ENCODE data around the gene PUDP.
"Not testable (repeated sequence)": the region's sequence is repeated elsewhere in the genome, so short reads cannot be mapped to it uniquely, and the experiment has no call there.

PUDP gene

DNA sequence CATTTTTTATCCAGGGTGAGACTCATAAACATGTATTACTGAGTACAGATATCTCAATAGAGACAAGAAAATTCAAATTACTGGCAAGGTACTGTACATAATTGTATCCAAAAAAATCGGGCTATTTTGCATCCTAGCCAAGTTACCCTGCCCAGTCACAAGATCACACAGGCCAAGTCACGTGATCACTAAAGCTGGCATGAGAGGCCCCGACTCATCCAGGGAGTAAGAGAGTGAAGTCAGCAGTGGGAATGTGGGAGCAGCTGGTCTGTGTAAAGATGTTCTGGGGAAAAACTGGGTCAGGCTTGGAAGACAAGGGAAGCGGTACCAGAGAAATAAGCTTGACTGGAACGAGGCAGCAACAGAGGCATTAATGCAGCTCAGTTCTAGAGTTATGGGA lies 119.7 kb downstream of the PUDP start:
- DNase-seq = no peak
- H3K36me3 Mint-ChIP-seq (ENCODE audit: low read depth) = no peaks in the 10 kb centered on the region
- no peak overlapping the region for H3K27ac Mint-ChIP-seq
- no peaks in the 10 kb centered on the region for H3K9me3 Mint-ChIP-seq
- TF ChIP-seq, protein P1, sequence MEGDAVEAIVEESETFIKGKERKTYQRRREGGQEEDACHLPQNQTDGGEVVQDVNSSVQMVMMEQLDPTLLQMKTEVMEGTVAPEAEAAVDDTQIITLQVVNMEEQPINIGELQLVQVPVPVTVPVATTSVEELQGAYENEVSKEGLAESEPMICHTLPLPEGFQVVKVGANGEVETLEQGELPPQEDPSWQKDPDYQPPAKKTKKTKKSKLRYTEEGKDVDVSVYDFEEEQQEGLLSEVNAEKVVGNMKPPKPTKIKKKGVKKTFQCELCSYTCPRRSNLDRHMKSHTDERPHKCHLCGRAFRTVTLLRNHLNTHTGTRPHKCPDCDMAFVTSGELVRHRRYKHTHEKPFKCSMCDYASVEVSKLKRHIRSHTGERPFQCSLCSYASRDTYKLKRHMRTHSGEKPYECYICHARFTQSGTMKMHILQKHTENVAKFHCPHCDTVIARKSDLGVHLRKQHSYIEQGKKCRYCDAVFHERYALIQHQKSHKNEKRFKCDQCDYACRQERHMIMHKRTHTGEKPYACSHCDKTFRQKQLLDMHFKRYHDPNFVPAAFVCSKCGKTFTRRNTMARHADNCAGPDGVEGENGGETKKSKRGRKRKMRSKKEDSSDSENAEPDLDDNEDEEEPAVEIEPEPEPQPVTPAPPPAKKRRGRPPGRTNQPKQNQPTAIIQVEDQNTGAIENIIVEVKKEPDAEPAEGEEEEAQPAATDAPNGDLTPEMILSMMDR (IDR thresholded peaks at IDR 0.05) = no peak
- peaks cover 6% of the 10 kb centered on the region for H3K27me3 Mint-ChIP-seq (ENCODE audit: low read depth, poor library complexity)
- no peak overlapping the region for H3K4me3 Mint-ChIP-seq
- no peaks in the 10 kb centered on the region for H3K4me1 Mint-ChIP-seq

DNA sequence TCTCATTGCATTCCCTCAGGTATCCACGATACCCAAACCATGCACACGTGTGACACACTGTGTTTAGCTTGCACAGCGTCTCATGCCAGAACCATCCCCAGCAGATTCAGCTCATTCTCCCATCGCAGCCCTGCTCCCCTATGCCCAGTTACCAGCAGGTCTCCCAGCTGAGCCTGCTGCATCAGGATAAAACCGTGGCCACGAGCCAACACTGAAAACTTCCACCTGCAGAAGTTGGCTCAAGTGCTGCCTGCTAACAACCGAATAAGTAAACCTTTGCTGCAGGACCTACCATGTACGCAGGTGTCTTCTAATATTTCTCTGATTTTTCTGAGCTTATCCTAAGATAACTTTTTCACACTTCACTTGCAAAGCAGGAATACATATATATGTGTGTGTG lies 120.9 kb downstream of the PUDP start:
- no peak for DNase-seq
- TF ChIP-seq, protein P1 (IDR thresholded peaks at IDR 0.05) = no peak
- no peaks in the 10 kb centered on the region for H3K4me1 Mint-ChIP-seq
- H3K27me3 Mint-ChIP-seq (ENCODE audit: low read depth, poor library complexity) = peaks cover 6% of the 10 kb centered on the region
- no peaks in the 10 kb centered on the region for H3K36me3 Mint-ChIP-seq (ENCODE audit: low read depth)
- H3K27ac Mint-ChIP-seq = no peak overlapping the region
- H3K4me3 Mint-ChIP-seq = no peak overlapping the region
- H3K9me3 Mint-ChIP-seq = no peaks in the 10 kb centered on the region

DNA sequence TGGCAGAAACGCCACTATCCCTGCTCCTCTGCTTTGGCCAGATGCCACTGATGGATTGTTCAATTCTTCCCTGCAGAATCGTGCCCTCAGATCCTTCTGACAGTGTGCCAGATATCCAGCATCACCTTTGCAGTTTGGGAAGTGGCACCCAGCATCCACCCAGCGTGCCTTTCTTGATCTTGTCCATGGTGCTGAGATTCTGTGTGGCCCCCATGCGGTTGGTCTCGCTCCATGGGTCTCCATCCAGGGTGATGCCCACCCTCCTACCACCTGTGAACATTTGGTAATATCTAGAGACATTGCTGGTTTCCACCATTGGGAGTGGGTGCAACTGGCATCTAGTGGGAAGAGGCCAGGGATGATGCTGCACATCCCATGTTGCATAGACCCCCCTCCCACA lies 121.6 kb downstream of the PUDP start:
- H3K27me3 Mint-ChIP-seq (ENCODE audit: low read depth, poor library complexity); H3K27ac Mint-ChIP-seq: not testable (repeated sequence)

DNA sequence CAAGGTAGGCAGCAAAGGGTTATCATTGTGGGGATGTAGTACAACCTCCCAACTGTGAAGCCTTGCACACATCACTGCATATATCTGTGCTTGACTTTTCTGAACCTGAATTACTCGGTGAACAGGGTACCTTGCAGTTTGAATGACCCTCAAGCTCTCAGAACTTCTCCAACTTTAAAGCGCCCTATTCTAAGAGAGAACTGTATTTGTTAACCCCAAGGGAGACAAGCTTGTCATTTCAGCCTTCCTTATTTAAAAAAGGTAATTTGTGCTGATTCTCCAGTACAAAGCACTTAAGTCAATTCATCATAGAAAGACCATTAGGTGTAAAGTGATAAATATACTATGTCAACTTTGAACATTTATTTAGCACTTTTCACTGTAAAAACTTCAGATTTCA lies 122.5 kb downstream of the PUDP start:
- no peaks in the 10 kb centered on the region for H3K4me1 Mint-ChIP-seq
- TF ChIP-seq, protein P1 (IDR thresholded peaks at IDR 0.05) = no peak
- no peak overlapping the region for H3K27ac Mint-ChIP-seq
- H3K4me3 Mint-ChIP-seq = no peak overlapping the region
- H3K9me3 Mint-ChIP-seq = no peaks in the 10 kb centered on the region
- no peak for DNase-seq
- peaks cover 4% of the 10 kb centered on the region for H3K27me3 Mint-ChIP-seq (ENCODE audit: low read depth, poor library complexity)
- H3K36me3 Mint-ChIP-seq (ENCODE audit: low read depth) = no peaks in the 10 kb centered on the region

More for the DNA sequence above, 121.6 kb downstream of the PUDP start:
- H3K9me3 Mint-ChIP-seq; H3K4me3 Mint-ChIP-seq; H3K4me1 Mint-ChIP-seq; DNase-seq; H3K36me3 Mint-ChIP-seq (ENCODE audit: low read depth): not testable (repeated sequence)

DNA sequence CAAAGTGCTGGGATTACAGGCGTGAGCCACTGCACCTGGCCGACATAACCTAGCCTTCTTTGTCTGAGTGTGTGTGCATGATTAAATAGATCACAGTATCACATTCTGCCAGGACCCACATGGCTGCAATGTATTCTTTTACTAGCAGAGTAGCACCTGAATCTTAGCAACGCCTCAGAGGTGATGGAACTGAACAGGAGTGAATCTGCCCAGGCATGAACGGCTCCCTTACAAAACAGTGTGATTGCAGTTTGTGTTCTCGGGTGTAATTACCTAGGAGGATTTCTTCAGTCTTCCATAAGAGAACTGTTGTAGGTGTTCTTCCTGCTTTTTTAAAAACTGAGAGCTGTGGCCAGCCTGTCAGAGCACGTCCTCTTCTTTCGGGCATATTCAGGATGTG lies 123.1 kb downstream of the PUDP start:
- TF ChIP-seq, protein P1 (IDR thresholded peaks at IDR 0.05) = no peak
- Mint-ChIP-seq H3K27me3 (ENCODE audit: low read depth, poor library complexity) (peaks cover 4% of the 10 kb centered on the region), H3K27ac (no peak overlapping the region), H3K4me3 (no peak overlapping the region), H3K4me1 (no peaks in the 10 kb centered on the region), H3K36me3 (ENCODE audit: low read depth) (no peaks in the 10 kb centered on the region), H3K9me3 (no peaks in the 10 kb centered on the region)
- DNase-seq = no peak

DNA sequence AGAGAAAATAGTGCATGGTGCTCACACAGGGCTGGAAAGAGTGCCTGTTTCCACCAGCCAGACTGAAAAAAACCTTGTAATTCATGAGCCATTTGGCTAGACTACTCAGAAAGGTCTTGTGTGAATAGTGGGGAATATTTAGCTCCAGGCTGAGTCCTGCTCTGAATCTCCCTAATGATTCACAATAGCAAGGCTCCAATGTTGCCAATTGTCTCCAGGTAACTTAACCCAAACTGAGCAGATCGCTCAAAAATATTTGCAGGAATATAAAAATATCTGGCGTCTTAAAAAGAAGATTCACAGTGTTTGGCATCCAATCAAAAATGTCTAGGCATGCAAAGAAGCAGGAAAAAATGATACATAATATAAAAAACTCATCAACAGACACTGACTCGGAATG lies 125.0 kb downstream of the PUDP start:
- not testable (repeated sequence) for H3K27ac Mint-ChIP-seq

DNA sequence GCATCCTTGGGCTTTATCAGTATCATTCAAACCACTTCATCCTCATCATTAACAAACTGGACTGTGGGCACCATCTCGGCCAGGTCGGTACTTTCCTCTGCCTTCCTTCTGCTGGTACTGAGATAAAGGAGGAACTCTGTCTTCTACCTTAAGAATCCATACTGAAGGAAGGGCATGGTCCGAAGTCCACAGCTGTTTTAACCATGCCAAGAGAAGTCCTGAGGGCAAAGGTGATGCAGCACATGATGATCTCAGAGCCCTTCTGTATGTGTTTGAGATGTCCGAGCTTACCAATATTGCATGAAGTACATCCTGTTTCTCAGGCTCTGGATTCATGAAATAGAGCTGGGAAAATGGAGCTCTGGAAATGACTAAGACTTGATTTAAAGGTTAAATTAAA lies 126.0 kb downstream of the PUDP start:
- H3K9me3 Mint-ChIP-seq = no peaks in the 10 kb centered on the region
- TF ChIP-seq, protein P1 (IDR thresholded peaks at IDR 0.05) = no peak
- no peaks in the 10 kb centered on the region for H3K4me1 Mint-ChIP-seq
- H3K4me3 Mint-ChIP-seq = no peak overlapping the region
- H3K27ac Mint-ChIP-seq = no peak overlapping the region
- peaks cover 4% of the 10 kb centered on the region for H3K27me3 Mint-ChIP-seq (ENCODE audit: low read depth, poor library complexity)
- DNase-seq = no peak
- no peaks in the 10 kb centered on the region for H3K36me3 Mint-ChIP-seq (ENCODE audit: low read depth)

More for the DNA sequence above, 125.0 kb downstream of the PUDP start:
- H3K36me3 Mint-ChIP-seq (ENCODE audit: low read depth); H3K4me1 Mint-ChIP-seq; H3K4me3 Mint-ChIP-seq; H3K27me3 Mint-ChIP-seq (ENCODE audit: low read depth, poor library complexity); DNase-seq; H3K9me3 Mint-ChIP-seq: not testable (repeated sequence)

Data from nephron progenitor cell (in vitro differentiated cells).